SK-N-SH treated with all-trans-retinoic acid at 6 μM for 48 hours (cell line): ENCODE results near the gene PMFBP1.

Source experiments
- ARNTL ChIP-seq: fragments of 450-650 bp; formaldehyde crosslinking; IDR thresholded peaks from 2 replicates; pipeline ENCODE4 v1.5.0; 2020; ENCODE audit warnings: low read depth, mild to moderate bottlenecking, moderate library complexity, borderline replicate concordance
- CSDC2 ChIP-seq: fragments of 250-450 bp; sonication (Bioruptor Pico); IDR thresholded peaks from 2 replicates; pipeline ENCODE4 v1.5.0; 2020; ENCODE audit warnings: mild to moderate bottlenecking, moderate library complexity
- CSRNP3 ChIP-seq: fragments of 250-450 bp; sonication (Bioruptor Pico); IDR thresholded peaks from 2 replicates; pipeline ENCODE4 v1.5.1; 2021; ENCODE audit warnings: mild to moderate bottlenecking, moderate library complexity
- ESRRG ChIP-seq: fragments of 250-450 bp; sonication (Bioruptor Pico); IDR thresholded peaks from 2 replicates; pipeline ENCODE4 v1.6.1; 2021; ENCODE audit warnings: mild to moderate bottlenecking
- TCF4 ChIP-seq: fragments of 250-450 bp; sonication (Bioruptor Pico); IDR thresholded peaks from 2 replicates; pipeline ENCODE4 v1.8.0; 2021; ENCODE audit warnings: mild to moderate bottlenecking, moderate library complexity, borderline replicate concordance
- TOX ChIP-seq: fragments of 250-450 bp; sonication (Bioruptor Pico); IDR thresholded peaks from 2 replicates; pipeline ENCODE4 v1.8.0; 2021; ENCODE audit warnings: mild to moderate bottlenecking, moderate library complexity, borderline replicate concordance
- ZC3H10 ChIP-seq: fragments of 250-450 bp; sonication (Bioruptor Pico); IDR thresholded peaks from 2 replicates; pipeline ENCODE4 v1.5.1; 2021; ENCODE audit warnings: mild to moderate bottlenecking, moderate library complexity
- ZFP3 ChIP-seq: fragments of 250-450 bp; sonication (Bioruptor Pico); IDR thresholded peaks from 2 replicates; pipeline ENCODE4 v1.5.0; 2020; ENCODE audit warnings: mild to moderate bottlenecking, moderate library complexity
- ZFP30 ChIP-seq: fragments of 450-650 bp; formaldehyde crosslinking; IDR thresholded peaks from 2 replicates; pipeline ENCODE4 v1.5.0; 2022; ENCODE audit warnings: mild to moderate bottlenecking, moderate library complexity
- ZNF70 ChIP-seq: fragments of 450-650 bp; formaldehyde crosslinking; IDR thresholded peaks from 2 replicates; pipeline ENCODE4 v1.5.0; 2020; ENCODE audit warnings: mild to moderate bottlenecking, moderate library complexity
- ZNF8 ChIP-seq: fragments of 450-650 bp; formaldehyde crosslinking; IDR thresholded peaks from 2 replicates; pipeline ENCODE4 v1.5.0; 2020; ENCODE audit warnings: mild to moderate bottlenecking, moderate library complexity
- TF ChIP-seq, protein P1 (sequence below): fragments of 250-450 bp; sonication (Bioruptor Pico); IDR thresholded peaks from 2 replicates; pipeline ENCODE4 v1.8.0; 2020; ENCODE audit warnings: mild to moderate bottlenecking, moderate library complexity, borderline replicate concordance
- TF ChIP-seq, protein P2 (sequence below): fragments of 250-450 bp; sonication (Bioruptor Pico); IDR thresholded peaks from 2 replicates; pipeline ENCODE4 v1.5.0; 2020; ENCODE audit warnings: mild to moderate bottlenecking, moderate library complexity

DNA sequence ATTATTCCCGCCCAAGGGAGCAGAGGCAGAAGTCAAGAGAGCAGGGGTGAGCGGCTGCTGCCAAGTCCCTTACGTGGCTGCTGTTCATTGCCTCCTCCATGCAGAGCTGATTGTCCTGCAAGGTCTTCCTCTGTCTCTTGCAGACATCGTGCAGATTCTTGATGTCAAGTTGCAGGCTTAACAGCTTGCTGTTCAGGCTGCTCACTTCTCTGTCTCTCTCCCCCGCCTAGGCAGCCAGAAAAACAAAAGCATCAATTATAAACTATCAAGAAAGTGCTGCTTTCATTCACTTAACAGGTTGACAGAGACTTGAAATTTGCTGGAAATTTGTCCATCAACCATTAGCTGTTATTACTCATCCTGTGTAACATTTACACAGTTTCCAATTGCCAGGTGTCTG, 7.3 kb downstream of the PMFBP1 start:
- TF ChIP-seq ZFP30 (CRISPR knock-in tag) (no peak), ZNF70 (CRISPR knock-in tag) (no peak), CSDC2 (CRISPR knock-in tag) (no peak), ZFP3 (CRISPR knock-in tag) (no peak), ARNTL (CRISPR knock-in tag) (no peak), ZC3H10 (CRISPR knock-in tag) (no peak), TOX (CRISPR knock-in tag) (no peak), CSRNP3 (CRISPR knock-in tag) (no peak), ZNF8 (CRISPR knock-in tag) (no peak), ESRRG (CRISPR knock-in tag) (no peak), TCF4 (CRISPR knock-in tag) (no peak)
- TF ChIP-seq, protein P1, sequence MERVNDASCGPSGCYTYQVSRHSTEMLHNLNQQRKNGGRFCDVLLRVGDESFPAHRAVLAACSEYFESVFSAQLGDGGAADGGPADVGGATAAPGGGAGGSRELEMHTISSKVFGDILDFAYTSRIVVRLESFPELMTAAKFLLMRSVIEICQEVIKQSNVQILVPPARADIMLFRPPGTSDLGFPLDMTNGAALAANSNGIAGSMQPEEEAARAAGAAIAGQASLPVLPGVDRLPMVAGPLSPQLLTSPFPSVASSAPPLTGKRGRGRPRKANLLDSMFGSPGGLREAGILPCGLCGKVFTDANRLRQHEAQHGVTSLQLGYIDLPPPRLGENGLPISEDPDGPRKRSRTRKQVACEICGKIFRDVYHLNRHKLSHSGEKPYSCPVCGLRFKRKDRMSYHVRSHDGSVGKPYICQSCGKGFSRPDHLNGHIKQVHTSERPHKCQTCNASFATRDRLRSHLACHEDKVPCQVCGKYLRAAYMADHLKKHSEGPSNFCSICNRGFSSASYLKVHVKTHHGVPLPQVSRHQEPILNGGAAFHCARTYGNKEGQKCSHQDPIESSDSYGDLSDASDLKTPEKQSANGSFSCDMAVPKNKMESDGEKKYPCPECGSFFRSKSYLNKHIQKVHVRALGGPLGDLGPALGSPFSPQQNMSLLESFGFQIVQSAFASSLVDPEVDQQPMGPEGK (CRISPR knock-in tag), result no peak
- TF ChIP-seq, protein P2, sequence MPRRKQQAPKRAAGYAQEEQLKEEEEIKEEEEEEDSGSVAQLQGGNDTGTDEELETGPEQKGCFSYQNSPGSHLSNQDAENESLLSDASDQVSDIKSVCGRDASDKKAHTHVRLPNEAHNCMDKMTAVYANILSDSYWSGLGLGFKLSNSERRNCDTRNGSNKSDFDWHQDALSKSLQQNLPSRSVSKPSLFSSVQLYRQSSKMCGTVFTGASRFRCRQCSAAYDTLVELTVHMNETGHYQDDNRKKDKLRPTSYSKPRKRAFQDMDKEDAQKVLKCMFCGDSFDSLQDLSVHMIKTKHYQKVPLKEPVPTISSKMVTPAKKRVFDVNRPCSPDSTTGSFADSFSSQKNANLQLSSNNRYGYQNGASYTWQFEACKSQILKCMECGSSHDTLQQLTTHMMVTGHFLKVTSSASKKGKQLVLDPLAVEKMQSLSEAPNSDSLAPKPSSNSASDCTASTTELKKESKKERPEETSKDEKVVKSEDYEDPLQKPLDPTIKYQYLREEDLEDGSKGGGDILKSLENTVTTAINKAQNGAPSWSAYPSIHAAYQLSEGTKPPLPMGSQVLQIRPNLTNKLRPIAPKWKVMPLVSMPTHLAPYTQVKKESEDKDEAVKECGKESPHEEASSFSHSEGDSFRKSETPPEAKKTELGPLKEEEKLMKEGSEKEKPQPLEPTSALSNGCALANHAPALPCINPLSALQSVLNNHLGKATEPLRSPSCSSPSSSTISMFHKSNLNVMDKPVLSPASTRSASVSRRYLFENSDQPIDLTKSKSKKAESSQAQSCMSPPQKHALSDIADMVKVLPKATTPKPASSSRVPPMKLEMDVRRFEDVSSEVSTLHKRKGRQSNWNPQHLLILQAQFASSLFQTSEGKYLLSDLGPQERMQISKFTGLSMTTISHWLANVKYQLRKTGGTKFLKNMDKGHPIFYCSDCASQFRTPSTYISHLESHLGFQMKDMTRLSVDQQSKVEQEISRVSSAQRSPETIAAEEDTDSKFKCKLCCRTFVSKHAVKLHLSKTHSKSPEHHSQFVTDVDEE (CRISPR knock-in tag), result no peak
